OCI-LY7 (cell line): ENCODE measurements around the gene PDXP. TPM values are rescaled to one million over a fixed set of nuclear protein-coding genes. Genes with fewer than 3 reads are reported as not detected.

Experiments
- BruUV-seq: library from RNA; stranded (reverse); fragments of 400-500 nt; replicated peaks from 2 replicates; lab custom pipeline; 2021; lab: Mats Ljungman, UMichigan
- CTCF ChIA-PET: fragments of 300-600 bp; sonication (Branson Sonifier 250); formaldehyde crosslinking; loops from one replicate; lab custom pipeline; 2022; ENCODE audit warnings: antibody characterized with exemption; ENCODE audit not compliant: unreplicated experiment; lab: Charles Lee
- POLR2A ChIA-PET: fragments of 300-600 bp; sonication (Branson Sonifier 250); formaldehyde crosslinking; loops from one replicate; lab custom pipeline; 2022; ENCODE audit warnings: antibody characterized with exemption; lab: Charles Lee
- DNase-seq: peaks from one replicate; pipeline ENCODE4 v3.0.0-alpha.2; 2015; ENCODE audit warnings: low spot score
- H2AFZ ChIP-seq: fragments of 200-600 bp; sonication (generic), shearing (Covaris generic); 2 replicates; pipeline ENCODE4 v1.6.1; 2014; ENCODE audit warnings: mild to moderate bottlenecking, antibody characterized with exemption, low read length, moderate library complexity
- H3K27ac ChIP-seq: fragments of 200-600 bp; sonication (generic); 2 replicates; pipeline ENCODE4 v1.5.1; 2014; ENCODE audit warnings: mixed run types, low read depth, mild to moderate bottlenecking, moderate library complexity, low read length, inconsistent platforms; ENCODE audit not compliant: poor library complexity, severe bottlenecking
- H3K36me3 ChIP-seq: fragments of 200-600 bp; sonication (generic); 2 replicates; pipeline ENCODE4 v1.6.1; 2014; ENCODE audit warnings: mild to moderate bottlenecking, antibody characterized with exemption, low read length, moderate library complexity, mixed read lengths; ENCODE audit not compliant: insufficient read depth
- H3K4me1 ChIP-seq: fragments of 200-600 bp; sonication (generic); 2 replicates; pipeline ENCODE4 v1.5.1; 2014; ENCODE audit warnings: mild to moderate bottlenecking, low read length; ENCODE audit not compliant: insufficient read depth, poor library complexity, severe bottlenecking
- H3K4me2 ChIP-seq: fragments of 200-600 bp; sonication (generic); 2 replicates; pipeline ENCODE4 v1.6.1; 2014; ENCODE audit warnings: mild to moderate bottlenecking, low read length
- H3K4me3 ChIP-seq: fragments of 200-600 bp; sonication (generic); 2 replicates; pipeline ENCODE4 v1.5.1; 2014; ENCODE audit warnings: mild to moderate bottlenecking, low read depth, low read length; ENCODE audit not compliant: poor library complexity, severe bottlenecking
- H3K79me2 ChIP-seq: fragments of 200-600 bp; sonication (generic); 2 replicates; pipeline ENCODE4 v1.6.1; 2016; ENCODE audit warnings: low read depth, mild to moderate bottlenecking, low read length, moderate library complexity, mixed read lengths; ENCODE audit not compliant: insufficient read depth
- H3K9me2 ChIP-seq: fragments of 200-600 bp; sonication (generic); 2 replicates; pipeline ENCODE4 v1.6.1; 2016; ENCODE audit warnings: mild to moderate bottlenecking, low read length, mixed read lengths; ENCODE audit not compliant: insufficient read depth
- H3K9me3 ChIP-seq: fragments of 200-600 bp; sonication (generic); 2 replicates; pipeline ENCODE4 v1.6.1; 2014; ENCODE audit warnings: mild to moderate bottlenecking, mixed run types, low read length, mixed read lengths
- H4K20me1 ChIP-seq: fragments of 200-600 bp; sonication (generic); 2 replicates; pipeline ENCODE4 v1.6.1; 2014; ENCODE audit warnings: mild to moderate bottlenecking, antibody characterized with exemption, low read length, moderate library complexity, mixed read lengths; ENCODE audit not compliant: insufficient read depth
- EZH2phosphoT487 ChIP-seq: fragments of 200-600 bp; sonication (generic); IDR thresholded peaks from 2 replicates; pipeline ENCODE4 v1.6.1; 2018; ENCODE audit warnings: low read depth, borderline replicate concordance, mild to moderate bottlenecking, mixed run types, antibody characterized with exemption, low read length, moderate library complexity, mixed read lengths
- intact Hi-C: fragments of 100-400 bp; cut with micrococcal nuclease; formaldehyde crosslinking; loops from one replicate; pipeline ENCODE4 v1.10.0; 2022; ENCODE audit not compliant: unreplicated experiment
- total RNA-seq, 2 experiments: library from RNA; depleted of rRNA in 1 of 2; stranded (reverse); fragments of >200 nt in 1 of 2; shearing (Covaris generic) in 1 of 2; gene quantifications; 2 replicates each; pipeline ENCODE4 v1.2.3, GENCODE V29; 2014 to 2022
- TF ChIP-seq, protein P1 (sequence below): fragments of 200-600 bp; sonication (generic); conservative IDR thresholded peaks from 2 replicates; pipeline ENCODE4 v1.5.1; 2014; ENCODE audit warnings: mild to moderate bottlenecking, antibody characterized with exemption, low read length, moderate library complexity, mixed read lengths

Gene PDXP
- total RNA-seq, 2 experiments from 2014 or later, result 55.8 to 61.2 TPM

DNA sequence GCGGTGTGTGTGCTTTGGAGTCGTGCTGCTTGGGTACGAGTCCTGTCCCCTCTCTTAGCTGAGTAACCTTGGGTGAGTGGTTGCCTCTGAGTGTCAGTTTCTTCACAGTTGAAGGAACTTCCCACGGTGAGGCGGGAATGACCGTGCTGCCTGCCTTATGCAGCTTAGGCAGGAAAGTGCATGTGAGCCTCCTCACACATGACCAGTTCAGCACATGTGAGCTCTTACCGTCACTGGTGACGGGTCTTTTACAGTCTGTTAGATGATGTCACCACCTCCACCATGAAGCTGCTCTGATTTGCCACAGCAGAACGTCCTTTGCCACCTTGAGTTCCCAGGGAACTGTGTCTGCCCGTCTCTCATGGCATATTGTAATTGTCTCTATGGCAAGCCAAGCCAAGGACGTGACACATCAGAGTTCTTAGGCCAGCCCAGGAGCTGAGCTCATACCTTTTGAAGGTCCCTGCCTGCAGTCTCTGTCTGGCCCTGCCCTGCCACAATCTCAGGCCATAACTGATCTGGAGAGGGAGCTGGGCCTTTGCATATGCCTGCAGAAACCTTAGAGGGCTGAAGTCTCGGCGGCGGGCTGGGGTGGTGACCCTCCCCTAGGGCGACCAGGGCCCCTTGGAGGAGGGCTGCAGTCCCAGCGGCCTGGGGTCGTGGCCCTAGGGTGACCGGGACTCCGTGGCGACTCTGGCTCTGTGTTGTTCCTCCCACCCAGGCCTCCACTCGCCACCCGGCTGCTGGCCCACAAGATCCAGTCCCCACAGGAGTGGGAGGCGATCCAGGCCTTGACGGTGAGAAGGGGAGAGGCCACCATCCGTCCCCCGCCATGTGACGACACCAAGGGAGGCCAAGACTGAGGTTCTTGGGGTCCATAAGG lies 42.1 kb upstream of the PDXP start:
- Histone ChIP-seq H3K36me3 (peaks cover 86% of the 10 kb centered on the region), H4K20me1 (no peaks in the 10 kb centered on the region), H3K9me3 (no peaks in the 10 kb centered on the region), H2AFZ (no peak overlapping the region), H3K4me1 (peaks cover 25% of the 10 kb centered on the region), H3K79me2 (peaks cover 6% of the 10 kb centered on the region; the same call in 1 of the 2 replicates), H3K4me2 (no peak overlapping the region), H3K27ac (peak overlapping the region; percentile 22), H3K4me3 (no peak overlapping the region), H3K9me2 (no peaks in the 10 kb centered on the region)
- CTCF ChIA-PET, result interaction anchor here (0.5 to 0.6 kb wide), 2 partner anchors 183 to 210 kb away, joined by 3 to 9 read pairs; no protein-coding TSS in a partner anchor
- no peak for DNase-seq
- POLR2A ChIA-PET, result interaction anchor here (0.6 to 2.8 kb wide), 2 partner anchors 8 to 104 kb away, joined by 3 to 25 read pairs; partner anchors contain the start of gene GGA1
- no TSS peak for BruUV-seq
- intact Hi-C loops, result no loop called here
- TF ChIP-seq, protein P1, sequence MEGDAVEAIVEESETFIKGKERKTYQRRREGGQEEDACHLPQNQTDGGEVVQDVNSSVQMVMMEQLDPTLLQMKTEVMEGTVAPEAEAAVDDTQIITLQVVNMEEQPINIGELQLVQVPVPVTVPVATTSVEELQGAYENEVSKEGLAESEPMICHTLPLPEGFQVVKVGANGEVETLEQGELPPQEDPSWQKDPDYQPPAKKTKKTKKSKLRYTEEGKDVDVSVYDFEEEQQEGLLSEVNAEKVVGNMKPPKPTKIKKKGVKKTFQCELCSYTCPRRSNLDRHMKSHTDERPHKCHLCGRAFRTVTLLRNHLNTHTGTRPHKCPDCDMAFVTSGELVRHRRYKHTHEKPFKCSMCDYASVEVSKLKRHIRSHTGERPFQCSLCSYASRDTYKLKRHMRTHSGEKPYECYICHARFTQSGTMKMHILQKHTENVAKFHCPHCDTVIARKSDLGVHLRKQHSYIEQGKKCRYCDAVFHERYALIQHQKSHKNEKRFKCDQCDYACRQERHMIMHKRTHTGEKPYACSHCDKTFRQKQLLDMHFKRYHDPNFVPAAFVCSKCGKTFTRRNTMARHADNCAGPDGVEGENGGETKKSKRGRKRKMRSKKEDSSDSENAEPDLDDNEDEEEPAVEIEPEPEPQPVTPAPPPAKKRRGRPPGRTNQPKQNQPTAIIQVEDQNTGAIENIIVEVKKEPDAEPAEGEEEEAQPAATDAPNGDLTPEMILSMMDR, result no peak
- no peak for TF ChIP-seq EZH2phosphoT487

DNA sequence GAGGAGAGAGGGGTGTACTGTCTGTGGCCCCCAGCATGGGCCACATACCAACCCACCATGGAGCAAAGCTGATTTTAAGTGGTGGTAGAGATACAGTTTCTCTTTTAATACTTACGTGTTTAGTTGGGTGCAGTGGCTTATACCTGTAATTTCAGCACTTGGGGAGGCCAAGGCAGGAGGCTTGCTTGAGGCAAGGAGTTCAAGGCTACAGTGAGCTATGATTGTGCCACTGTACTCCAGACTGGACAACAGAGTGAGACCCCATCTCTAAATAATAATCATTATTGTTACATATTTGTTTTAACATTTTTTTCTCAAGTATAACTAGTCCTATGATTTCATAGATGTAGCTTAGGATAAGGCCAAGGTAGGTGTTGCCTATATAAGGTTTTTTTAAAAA lies 41.1 kb upstream of the PDXP start:
- POLR2A ChIA-PET, result interaction anchor here (1.7 to 2.8 kb wide), 2 partner anchors 9 to 10 kb away, joined by 4 to 25 read pairs; partner anchors contain the start of gene GGA1
- Histone ChIP-seq H2AFZ (no peak overlapping the region), H3K9me2 (no peaks in the 10 kb centered on the region), H3K9me3 (no peaks in the 10 kb centered on the region), H4K20me1 (no peaks in the 10 kb centered on the region), H3K79me2 (no peaks in the 10 kb centered on the region), H3K4me3 (no peak overlapping the region), H3K4me2 (peak overlapping the region; percentile 64; the same call in 1 of the 2 replicates), H3K4me1 (peaks cover 24% of the 10 kb centered on the region), H3K36me3 (peaks cover 84% of the 10 kb centered on the region), H3K27ac (peak overlapping the region; percentile 85)
- BruUV-seq, result TSS peak; percentile 69
- intact Hi-C loops, result no loop called here
- CTCF ChIA-PET, result no interaction called here
- no peak for DNase-seq
- no peak for TF ChIP-seq EZH2phosphoT487
- TF ChIP-seq, protein P1, result no peak
